Measurements from ENCODE around the gene G2E3. TPM values are rescaled to one million over a fixed set of nuclear protein-coding genes. Genes with fewer than 3 reads are reported as not detected.

Gene G2E3
- total and polyA plus RNA-seq, 2 experiments from 2014 or later, result 67.4 to 113 TPM

DNA sequence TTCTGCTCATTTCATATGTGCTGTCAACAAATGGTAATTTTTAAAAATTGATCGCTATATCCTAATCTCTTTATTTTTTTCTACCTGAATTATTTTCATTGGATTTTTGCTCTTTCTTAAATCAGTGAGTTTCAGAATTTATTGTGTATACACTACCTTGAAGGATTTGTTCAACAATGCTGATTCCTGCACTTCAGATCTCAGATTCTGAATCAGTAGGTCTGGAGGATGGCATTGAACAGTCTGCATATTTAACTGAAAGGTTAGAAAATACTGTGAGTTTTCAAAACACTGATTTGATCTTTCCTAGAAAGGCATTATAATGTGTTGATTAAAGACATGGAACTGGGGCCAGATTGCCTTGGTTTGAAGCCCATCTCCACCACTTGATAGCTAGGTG is 1.6 kb downstream of the G2E3 start:
- H3K4me3 Mint-ChIP-seq, result peak overlapping the region; percentile 74
- peaks cover 7% of the 10 kb centered on the region for H3K27me3 Mint-ChIP-seq (ENCODE audit: insufficient read depth, low read depth, poor library complexity)
- no peak overlapping the region for H3K27ac Mint-ChIP-seq
- peaks cover 36% of the 10 kb centered on the region for H3K36me3 Mint-ChIP-seq (ENCODE audit: low read depth)
- H3K4me3 ChIP-seq, result peak overlapping the region; percentile 88
- DNase-seq (ENCODE audit: low spot score), result no peak
- peaks cover 65% of the 10 kb centered on the region for H3K79me2 ChIP-seq (replicated peaks; ENCODE audit: insufficient read depth)
- H3F3A ChIP-seq (replicated peaks; ENCODE audit: low read depth), result no peaks in the 10 kb centered on the region; the same call in 1 of the 2 replicates
- no peak overlapping the region for H3K27ac ChIP-seq (ENCODE audit: low read depth)
- peaks cover 8% of the 10 kb centered on the region; the same call in 2 of the 3 replicates for H3K9me3 Mint-ChIP-seq
- TF ChIP-seq STAT1 (IDR thresholded peaks at IDR 0.05; ENCODE audit: unreplicated experiment) (no peak), EZH2 (IDR thresholded peaks at IDR 0.05; ENCODE audit: low read depth, unreplicated experiment) (no peak), POLR2AphosphoS5 (IDR thresholded peaks at IDR 0.05; ENCODE audit: low read depth) (no peak)
- TF ChIP-seq, protein P1, sequence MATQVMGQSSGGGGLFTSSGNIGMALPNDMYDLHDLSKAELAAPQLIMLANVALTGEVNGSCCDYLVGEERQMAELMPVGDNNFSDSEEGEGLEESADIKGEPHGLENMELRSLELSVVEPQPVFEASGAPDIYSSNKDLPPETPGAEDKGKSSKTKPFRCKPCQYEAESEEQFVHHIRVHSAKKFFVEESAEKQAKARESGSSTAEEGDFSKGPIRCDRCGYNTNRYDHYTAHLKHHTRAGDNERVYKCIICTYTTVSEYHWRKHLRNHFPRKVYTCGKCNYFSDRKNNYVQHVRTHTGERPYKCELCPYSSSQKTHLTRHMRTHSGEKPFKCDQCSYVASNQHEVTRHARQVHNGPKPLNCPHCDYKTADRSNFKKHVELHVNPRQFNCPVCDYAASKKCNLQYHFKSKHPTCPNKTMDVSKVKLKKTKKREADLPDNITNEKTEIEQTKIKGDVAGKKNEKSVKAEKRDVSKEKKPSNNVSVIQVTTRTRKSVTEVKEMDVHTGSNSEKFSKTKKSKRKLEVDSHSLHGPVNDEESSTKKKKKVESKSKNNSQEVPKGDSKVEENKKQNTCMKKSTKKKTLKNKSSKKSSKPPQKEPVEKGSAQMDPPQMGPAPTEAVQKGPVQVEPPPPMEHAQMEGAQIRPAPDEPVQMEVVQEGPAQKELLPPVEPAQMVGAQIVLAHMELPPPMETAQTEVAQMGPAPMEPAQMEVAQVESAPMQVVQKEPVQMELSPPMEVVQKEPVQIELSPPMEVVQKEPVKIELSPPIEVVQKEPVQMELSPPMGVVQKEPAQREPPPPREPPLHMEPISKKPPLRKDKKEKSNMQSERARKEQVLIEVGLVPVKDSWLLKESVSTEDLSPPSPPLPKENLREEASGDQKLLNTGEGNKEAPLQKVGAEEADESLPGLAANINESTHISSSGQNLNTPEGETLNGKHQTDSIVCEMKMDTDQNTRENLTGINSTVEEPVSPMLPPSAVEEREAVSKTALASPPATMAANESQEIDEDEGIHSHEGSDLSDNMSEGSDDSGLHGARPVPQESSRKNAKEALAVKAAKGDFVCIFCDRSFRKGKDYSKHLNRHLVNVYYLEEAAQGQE (IDR thresholded peaks at IDR 0.05; ENCODE audit: unreplicated experiment), result no peak
- TF ChIP-seq, protein P2, sequence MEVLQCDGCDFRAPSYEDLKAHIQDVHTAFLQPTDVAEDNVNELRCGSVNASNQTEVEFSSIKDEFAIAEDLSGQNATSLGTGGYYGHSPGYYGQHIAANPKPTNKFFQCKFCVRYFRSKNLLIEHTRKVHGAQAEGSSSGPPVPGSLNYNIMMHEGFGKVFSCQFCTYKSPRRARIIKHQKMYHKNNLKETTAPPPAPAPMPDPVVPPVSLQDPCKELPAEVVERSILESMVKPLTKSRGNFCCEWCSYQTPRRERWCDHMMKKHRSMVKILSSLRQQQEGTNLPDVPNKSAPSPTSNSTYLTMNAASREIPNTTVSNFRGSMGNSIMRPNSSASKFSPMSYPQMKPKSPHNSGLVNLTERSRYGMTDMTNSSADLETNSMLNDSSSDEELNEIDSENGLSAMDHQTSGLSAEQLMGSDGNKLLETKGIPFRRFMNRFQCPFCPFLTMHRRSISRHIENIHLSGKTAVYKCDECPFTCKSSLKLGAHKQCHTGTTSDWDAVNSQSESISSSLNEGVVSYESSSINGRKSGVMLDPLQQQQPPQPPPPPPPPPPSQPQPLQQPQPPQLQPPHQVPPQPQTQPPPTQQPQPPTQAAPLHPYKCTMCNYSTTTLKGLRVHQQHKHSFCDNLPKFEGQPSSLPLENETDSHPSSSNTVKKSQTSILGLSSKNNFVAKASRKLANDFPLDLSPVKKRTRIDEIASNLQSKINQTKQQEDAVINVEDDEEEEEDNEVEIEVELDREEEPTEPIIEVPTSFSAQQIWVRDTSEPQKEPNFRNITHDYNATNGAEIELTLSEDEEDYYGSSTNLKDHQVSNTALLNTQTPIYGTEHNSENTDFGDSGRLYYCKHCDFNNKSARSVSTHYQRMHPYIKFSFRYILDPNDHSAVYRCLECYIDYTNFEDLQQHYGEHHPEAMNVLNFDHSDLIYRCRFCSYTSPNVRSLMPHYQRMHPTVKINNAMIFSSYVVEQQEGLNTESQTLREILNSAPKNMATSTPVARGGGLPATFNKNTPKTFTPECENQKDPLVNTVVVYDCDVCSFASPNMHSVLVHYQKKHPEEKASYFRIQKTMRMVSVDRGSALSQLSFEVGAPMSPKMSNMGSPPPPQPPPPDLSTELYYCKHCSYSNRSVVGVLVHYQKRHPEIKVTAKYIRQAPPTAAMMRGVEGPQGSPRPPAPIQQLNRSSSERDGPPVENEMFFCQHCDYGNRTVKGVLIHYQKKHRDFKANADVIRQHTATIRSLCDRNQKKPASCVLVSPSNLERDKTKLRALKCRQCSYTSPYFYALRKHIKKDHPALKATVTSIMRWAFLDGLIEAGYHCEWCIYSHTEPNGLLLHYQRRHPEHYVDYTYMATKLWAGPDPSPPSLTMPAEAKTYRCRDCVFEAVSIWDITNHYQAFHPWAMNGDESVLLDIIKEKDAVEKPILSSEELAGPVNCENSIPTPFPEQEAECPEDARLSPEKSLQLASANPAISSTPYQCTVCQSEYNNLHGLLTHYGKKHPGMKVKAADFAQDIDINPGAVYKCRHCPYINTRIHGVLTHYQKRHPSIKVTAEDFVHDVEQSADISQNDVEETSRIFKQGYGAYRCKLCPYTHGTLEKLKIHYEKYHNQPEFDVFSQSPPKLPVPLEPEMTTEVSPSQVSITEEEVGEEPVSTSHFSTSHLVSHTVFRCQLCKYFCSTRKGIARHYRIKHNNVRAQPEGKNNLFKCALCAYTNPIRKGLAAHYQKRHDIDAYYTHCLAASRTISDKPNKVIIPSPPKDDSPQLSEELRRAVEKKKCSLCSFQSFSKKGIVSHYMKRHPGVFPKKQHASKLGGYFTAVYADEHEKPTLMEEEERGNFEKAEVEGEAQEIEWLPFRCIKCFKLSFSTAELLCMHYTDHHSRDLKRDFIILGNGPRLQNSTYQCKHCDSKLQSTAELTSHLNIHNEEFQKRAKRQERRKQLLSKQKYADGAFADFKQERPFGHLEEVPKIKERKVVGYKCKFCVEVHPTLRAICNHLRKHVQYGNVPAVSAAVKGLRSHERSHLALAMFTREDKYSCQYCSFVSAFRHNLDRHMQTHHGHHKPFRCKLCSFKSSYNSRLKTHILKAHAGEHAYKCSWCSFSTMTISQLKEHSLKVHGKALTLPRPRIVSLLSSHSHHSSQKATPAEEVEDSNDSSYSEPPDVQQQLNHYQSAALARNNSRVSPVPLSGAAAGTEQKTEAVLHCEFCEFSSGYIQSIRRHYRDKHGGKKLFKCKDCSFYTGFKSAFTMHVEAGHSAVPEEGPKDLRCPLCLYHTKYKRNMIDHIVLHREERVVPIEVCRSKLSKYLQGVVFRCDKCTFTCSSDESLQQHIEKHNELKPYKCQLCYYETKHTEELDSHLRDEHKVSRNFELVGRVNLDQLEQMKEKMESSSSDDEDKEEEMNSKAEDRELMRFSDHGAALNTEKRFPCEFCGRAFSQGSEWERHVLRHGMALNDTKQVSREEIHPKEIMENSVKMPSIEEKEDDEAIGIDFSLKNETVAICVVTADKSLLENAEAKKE (CRISPR knock-in tag; IDR thresholded peaks at IDR 0.05), result no peak
- ATAC-seq, result no peak
- peaks cover 23% of the 10 kb centered on the region for H3K4me1 ChIP-seq (ENCODE audit: insufficient read depth)
- peaks cover 27% of the 10 kb centered on the region for H3K4me1 Mint-ChIP-seq
- no peak overlapping the region for H2AFZ ChIP-seq
- no peaks in the 10 kb centered on the region for H3K9me2 ChIP-seq (ENCODE audit: insufficient read depth)
- no peaks in the 10 kb centered on the region for H3K27me3 ChIP-seq (ENCODE audit: insufficient read depth)
- peak overlapping the region; percentile 85 for H3K4me2 ChIP-seq
- no peaks in the 10 kb centered on the region for H3K36me3 ChIP-seq (ENCODE audit: insufficient read depth)
- peaks cover 44% of the 10 kb centered on the region for H4K20me1 ChIP-seq (replicated peaks; ENCODE audit: insufficient read depth)
